ENCODE measurements around the gene PRMT7.

The PRMT7 gene

DNA sequence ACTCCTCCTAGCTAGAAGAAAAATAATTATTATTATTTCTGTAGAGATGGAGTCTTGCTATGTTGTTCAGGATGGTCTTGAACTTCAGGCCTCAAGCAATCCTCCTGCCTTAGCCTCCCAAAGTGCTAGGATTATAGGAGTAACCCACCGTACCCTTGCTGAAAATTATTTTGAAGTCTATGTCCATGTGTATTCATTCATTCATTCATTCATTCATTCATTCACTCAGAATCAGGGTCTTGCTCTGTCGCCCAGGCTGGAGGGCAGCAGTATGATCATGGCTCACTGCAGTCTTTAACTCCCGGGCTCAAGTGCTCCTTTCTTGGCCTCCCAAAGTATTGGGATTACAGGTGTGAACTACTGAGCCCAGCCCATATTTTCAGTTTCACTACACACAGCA lies 4.2 kb upstream of the PRMT7 start:
- DNase-seq (ENCODE audit: low read depth, low spot score): no peak

GRCh38 chr16:68309799-68310198 lies 1.0 kb upstream of the PRMT7 start:
- no peak for DNase-seq (ENCODE audit: low read depth, low spot score)

DNA sequence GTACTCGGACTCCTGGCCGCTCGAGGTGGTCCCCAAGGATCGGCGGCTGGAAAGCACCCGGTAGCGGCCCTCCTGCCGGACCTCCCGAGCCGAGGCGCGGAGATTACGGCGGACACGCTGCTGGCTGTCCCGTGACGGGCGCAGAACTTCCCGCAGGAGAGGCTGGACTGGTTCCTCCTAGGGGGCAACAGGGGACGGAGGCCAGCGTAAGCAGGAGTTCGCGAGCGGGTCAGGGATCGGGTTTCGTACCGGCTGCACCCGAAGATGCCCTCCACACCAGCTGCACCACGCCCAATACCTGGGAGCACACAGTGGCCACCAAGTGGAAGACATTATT lies 414 bp upstream of the PRMT7 start:
- no peak for DNase-seq (ENCODE audit: low read depth, low spot score)

GRCh38 chr16:68313116-68313515 lies 2.3 kb downstream of the PRMT7 start:
- no peak for DNase-seq (ENCODE audit: low read depth, low spot score)

- DNase-seq (ENCODE audit: low read depth, low spot score): no peak
These were observed 8.5 kb downstream of the PRMT7 start for GRCh38 chr16:68319185-68319908.

DNA sequence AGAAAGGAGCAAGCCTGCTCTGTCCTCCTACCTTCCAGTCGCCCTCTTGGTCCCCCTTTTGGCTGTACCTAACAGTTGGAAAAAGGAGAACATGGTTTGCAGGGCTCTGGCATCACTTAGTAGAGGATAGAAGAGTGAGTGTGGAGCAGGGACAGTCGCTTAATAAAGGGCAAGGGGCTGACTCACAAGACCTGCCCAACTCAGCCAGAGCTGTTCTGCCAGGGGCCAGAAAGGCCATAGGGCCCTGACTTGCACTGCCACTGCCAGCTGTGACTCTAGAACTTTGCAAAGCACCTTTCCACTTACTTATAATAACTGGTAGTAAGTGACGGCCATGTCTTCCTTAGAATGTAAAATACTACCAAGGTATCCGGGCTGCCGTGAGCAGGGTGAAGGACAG lies 13.5 kb downstream of the PRMT7 start:
- no peak for DNase-seq (ENCODE audit: low read depth, low spot score)

DNA sequence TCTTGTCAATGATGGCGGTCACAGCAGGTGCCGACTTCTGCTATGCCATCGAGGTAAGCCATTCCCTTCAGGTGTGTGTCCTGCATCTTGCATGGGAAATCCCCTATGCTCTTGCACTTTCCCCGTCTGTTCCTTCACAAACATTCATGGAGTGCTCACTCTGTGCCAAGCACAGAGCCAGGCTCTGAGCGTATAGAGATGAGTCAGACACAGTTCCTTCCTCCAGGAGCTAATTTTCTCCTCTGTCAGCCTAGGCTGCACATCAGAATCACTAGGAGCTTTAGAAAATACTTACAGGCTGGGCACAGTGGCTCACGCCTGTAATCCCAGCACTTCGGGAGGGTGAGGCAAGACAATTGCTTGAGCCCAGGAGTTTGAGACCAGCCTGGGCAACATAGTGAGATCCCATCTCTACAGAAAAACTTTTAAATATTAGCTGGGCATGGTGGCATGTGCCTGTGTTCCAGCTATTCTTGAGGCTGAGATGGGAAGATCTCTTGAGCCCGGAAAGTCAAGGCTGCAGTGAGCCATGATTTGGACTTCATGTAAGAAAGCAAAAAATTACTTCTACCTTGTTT lies 14.1 kb downstream of the PRMT7 start:
- no peak for DNase-seq (ENCODE audit: low read depth, low spot score)

GRCh38 chr16:68328151-68328859 lies 17.5 kb downstream of the PRMT7 start:
- peak; percentile 68 for DNase-seq (ENCODE audit: low read depth, low spot score)

DNA sequence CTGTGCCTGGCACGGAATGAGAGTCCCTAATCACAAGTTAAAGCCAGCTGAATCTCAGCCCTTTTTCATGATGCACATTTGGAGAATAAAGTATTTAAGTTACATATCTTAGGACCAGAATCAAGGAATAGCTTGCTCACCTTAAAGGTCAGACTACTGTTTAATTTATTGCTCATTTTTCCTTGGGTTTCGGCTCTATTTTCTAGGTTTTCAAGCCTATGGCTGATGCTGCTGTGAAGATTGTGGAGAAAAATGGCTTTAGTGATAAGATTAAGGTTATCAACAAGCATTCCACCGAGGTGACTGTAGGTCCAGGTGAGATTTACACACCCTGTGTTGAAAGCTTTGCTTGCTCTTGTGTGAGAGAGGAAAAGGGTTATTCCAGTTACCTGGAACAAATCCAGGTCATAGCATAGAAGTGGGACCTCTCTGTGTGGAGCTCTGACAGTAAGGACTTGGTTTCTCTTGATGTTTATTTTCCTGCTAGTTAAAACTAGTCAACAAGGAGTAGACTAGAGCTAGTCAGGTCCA lies 18.1 kb downstream of the PRMT7 start:
- no peak for DNase-seq (ENCODE audit: low read depth, low spot score)

DNA sequence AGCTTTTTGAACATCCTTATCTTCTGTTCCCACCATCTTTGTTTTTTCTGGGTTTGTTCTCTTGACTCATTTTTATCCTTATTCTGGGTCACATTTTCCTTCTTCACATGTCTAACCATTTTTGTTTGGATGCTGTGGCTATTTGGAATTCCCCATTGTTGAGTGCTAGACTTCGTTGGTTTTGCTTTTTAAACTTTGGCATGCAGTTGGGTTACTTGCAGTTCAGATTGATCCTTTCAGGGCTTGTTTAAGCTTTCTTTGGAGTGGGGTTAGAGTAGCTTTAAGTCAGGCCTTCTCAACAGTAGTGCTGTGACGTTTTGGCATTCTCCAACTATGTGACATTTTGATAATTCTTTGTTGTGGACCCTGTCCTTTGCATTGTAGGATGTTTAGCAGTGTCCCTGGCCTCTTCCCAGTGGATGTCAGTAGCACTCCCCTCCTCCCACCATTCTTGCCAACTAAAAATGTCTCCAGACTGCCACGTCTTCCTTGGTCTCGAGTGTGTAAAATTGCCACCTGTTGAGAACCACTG lies 21.1 kb downstream of the PRMT7 start:
- no peak for DNase-seq (ENCODE audit: low read depth, low spot score)

- no peak for DNase-seq (ENCODE audit: low read depth, low spot score)
These were observed 21.7 kb downstream of the PRMT7 start for GRCh38 chr16:68332411-68333121.

DNA sequence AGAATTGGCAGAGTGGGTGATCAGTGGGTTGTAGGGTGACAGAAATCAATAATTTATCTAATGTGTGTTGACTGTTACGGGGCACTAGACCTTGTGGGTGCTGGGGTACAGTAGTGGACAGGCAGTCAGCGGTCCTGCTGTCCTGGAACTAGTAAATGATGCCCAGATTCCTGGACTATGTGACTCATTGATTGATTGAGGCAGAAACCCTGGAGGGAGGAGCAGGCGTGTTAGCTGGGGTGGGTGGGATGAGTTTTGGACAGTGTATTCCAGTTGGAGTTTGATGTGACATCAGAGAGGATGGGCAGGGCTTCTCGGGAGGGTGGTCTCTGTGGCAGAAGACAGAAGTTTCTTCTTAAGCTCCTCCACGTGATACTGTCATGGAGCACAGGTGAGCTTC lies 24.4 kb downstream of the PRMT7 start:
- no peak for DNase-seq (ENCODE audit: low read depth, low spot score)

- DNase-seq (ENCODE audit: low read depth, low spot score): no peak
These were observed 27.7 kb downstream of the PRMT7 start for GRCh38 chr16:68338326-68339119.

DNA sequence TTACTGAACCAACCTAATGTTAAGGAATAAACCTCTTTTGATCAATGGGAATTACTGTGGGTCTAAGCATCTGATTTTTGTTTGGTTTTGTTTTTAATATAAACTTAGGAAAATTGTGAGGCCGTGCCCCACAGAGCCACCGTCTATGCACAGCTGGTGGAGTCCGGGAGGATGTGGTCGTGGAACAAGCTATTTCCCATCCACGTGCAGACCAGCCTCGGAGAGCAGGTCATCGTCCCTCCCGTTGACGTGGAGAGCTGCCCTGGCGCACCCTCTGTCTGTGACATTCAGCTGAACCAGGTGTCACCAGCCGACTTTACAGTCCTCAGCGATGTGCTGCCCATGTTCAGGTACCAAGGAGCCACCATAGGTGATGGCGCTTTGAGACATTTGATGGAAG lies 28.4 kb downstream of the PRMT7 start:
- no peak for DNase-seq (ENCODE audit: low read depth, low spot score)

- DNase-seq (ENCODE audit: low read depth, low spot score): no peak
These were observed 31.8 kb downstream of the PRMT7 start for GRCh38 chr16:68342620-68343019.

GRCh38 chr16:68343137-68343536 lies 32.3 kb downstream of the PRMT7 start:
- no peak for DNase-seq (ENCODE audit: low read depth, low spot score)

DNA sequence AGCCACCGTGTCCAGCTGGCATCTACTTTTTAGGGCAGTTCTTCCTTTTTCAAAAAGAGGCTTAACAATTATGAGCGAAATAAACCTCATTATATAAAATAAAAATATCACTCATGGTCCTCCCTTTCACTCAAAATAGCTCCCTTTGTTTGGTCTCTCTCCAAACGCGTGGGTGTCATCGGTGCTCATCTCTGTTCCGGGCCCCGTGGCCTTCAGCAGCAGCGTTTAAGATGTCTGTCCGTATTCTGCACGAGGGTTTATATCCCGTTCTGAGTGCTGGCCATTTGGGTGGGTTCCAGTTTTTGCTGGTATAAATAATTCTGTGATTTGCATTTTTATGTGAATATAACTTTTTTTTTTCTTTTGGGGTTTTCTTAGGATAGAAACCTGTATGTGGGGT lies 33.4 kb downstream of the PRMT7 start:
- DNase-seq (ENCODE audit: low read depth, low spot score): no peak

- no peak for DNase-seq (ENCODE audit: low read depth, low spot score)
These were observed 34.6 kb downstream of the PRMT7 start for GRCh38 chr16:68345351-68345810.

DNA sequence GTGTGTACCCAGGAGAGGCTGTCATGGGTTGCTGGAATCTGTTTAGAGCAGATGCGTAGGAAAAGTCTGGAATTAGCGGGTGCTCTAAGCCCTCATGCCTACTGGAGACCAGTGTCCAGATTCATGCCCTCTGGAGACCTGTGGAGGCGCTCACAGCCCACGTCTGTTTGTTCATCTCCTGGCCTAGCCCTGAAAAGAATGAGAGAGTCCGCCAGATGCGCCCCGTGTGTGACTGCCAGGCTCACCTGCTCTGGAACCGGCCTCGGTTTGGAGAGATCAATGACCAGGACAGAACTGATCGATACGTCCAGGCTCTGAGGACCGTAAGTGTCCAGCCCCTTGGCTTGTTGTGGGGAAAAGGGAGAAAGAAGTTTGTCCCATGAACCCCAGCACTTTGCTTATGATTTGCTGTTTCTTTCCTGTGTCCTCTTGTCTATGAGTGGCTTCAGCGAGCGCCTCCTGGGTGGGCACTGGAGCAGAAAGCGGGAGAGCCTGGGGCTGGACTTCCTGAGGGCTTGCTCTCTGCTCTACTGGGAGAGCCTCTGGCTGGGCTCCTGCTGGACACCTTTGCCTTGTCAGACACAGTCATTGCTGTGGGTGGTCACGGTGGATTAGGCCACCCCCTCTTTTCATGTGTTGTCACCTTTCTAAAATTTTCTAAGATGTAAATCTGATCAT lies 35.3 kb downstream of the PRMT7 start:
- DNase-seq (ENCODE audit: low read depth, low spot score): no peak

DNA sequence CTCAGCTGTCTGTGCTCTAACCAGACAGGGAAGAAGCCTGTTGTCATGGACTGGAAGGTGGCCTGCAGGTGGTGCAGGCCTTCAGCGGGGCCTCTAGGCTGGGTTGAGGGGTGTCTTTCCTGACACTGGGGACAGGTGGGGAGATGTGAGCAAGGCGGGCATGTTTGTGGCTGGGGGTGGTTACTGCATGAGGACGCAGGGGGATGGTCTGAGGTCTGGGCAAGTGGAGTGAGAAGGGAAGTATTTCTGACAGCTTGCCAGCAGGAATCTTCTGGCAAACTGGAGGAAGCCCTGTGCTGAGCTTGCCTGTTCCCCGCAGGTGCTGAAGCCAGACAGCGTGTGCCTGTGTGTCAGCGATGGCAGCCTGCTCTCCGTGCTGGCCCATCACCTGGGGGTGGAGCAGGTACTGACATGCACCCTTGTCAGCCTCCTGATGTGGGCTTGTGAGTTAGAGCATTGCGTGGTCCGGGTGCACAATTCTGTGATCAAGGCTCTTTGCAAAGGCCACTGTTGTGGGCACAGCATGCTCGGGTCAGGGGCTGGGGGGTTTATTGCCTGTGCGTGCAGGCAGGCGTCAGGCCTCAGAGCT lies 36.2 kb downstream of the PRMT7 start:
- DNase-seq (ENCODE audit: low read depth, low spot score): no peak

Measured in activated CD4-positive, CD25-positive, alpha-beta regulatory T cell treated with anti-CD3 and anti-CD28 coated beads, Interleukin-2, amount 50 U/mL, for 16 hours (primary cell).